ENCODE data around the gene AKAP12. TPM values are rescaled to one million over a fixed set of nuclear protein-coding genes. Genes with fewer than 3 reads are reported as not detected.
A peak's percentile ranks its signal among the peaks of the same experiment; 100 is the strongest.

Gene AKAP12
- total RNA-seq, 1 donor from 2014 or later: 10.6 TPM

DNA sequence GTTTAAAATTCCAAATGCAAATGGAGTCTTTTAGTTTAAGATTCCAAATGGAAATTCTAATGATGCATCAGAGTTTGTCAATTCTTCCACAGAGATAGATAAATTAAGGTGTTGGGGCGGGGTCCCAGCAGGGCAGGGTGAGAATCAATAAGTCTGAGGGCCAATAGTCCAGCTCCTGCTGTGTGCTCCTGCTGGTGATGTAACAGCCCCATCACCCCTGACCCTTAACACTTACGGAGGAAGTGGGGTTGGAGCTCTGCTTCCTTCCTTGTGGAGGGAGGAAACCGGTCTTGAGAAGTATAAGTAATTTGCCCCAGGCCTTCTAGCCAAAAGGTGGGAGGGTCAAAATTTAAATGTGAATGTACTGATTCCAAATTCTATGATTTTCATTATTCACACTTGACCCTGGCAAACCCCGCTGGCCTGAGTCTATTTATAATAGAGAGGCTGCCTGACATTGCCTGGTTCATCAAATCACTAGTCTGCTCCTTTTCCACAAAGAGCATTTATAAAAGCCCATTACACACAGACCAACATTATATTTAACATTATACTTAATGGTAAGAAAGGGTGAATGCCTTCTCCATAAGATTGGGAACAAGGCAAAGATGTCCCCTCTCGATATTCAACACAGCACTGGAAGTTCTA lies 134.4 kb downstream of the AKAP12 start:
- Mint-ChIP-seq H3K27ac (no peak overlapping the region), H3K9me3 (ENCODE audit: low read depth) (peaks cover 4% of the 10 kb centered on the region), H3K27me3 (no peaks in the 10 kb centered on the region), H3K4me1 (ENCODE audit: low read depth) (peaks cover 3% of the 10 kb centered on the region), H3K36me3 (ENCODE audit: insufficient read depth) (peaks cover 17% of the 10 kb centered on the region), H3K4me3 (ENCODE audit: low read depth) (no peak overlapping the region)
- DNase-seq (ENCODE audit: low spot score, unreplicated experiment): no peak
- TF ChIP-seq, protein P1, sequence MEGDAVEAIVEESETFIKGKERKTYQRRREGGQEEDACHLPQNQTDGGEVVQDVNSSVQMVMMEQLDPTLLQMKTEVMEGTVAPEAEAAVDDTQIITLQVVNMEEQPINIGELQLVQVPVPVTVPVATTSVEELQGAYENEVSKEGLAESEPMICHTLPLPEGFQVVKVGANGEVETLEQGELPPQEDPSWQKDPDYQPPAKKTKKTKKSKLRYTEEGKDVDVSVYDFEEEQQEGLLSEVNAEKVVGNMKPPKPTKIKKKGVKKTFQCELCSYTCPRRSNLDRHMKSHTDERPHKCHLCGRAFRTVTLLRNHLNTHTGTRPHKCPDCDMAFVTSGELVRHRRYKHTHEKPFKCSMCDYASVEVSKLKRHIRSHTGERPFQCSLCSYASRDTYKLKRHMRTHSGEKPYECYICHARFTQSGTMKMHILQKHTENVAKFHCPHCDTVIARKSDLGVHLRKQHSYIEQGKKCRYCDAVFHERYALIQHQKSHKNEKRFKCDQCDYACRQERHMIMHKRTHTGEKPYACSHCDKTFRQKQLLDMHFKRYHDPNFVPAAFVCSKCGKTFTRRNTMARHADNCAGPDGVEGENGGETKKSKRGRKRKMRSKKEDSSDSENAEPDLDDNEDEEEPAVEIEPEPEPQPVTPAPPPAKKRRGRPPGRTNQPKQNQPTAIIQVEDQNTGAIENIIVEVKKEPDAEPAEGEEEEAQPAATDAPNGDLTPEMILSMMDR (IDR thresholded peaks at IDR 0.05; ENCODE audit: unreplicated experiment): no peak

DNA sequence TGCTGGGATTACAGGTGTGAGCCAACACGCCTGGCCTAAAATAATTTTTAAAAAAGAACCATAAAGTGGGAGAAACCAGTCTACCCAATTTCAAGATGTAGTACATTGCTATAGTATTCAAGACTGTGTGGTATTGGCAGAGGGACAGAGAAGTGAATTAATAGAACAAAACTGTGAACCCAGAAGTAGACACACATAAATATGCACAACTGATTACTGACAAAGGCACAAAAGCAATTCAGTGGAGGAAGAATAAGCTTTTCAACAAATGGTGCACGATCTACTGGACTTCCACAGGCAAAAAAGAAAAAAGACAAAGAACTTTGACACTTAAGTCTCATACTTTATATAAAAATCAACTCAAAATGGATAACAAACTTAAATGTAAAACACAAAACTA lies 136.1 kb downstream of the AKAP12 start:
- Mint-ChIP-seq H3K27me3 (no peaks in the 10 kb centered on the region), H3K4me3 (ENCODE audit: low read depth) (no peak overlapping the region), H3K9me3 (ENCODE audit: low read depth) (peaks cover 4% of the 10 kb centered on the region), H3K4me1 (ENCODE audit: low read depth) (peaks cover 3% of the 10 kb centered on the region), H3K36me3 (ENCODE audit: insufficient read depth) (peaks cover 14% of the 10 kb centered on the region), H3K27ac (peak overlapping the region; percentile 7)
- TF ChIP-seq, protein P1 (IDR thresholded peaks at IDR 0.05; ENCODE audit: unreplicated experiment): no peak
- DNase-seq (ENCODE audit: low spot score, unreplicated experiment): no peak

GRCh38 chr6:151376440-151376839 lies 136.7 kb downstream of the AKAP12 start:
- no peak for DNase-seq (ENCODE audit: low spot score, unreplicated experiment)
- no peak overlapping the region for H3K27ac Mint-ChIP-seq
- peaks cover 10% of the 10 kb centered on the region for H3K36me3 Mint-ChIP-seq (ENCODE audit: insufficient read depth)
- H3K4me1 Mint-ChIP-seq (ENCODE audit: low read depth): peaks cover 3% of the 10 kb centered on the region
- H3K27me3 Mint-ChIP-seq: no peaks in the 10 kb centered on the region
- peaks cover 4% of the 10 kb centered on the region for H3K9me3 Mint-ChIP-seq (ENCODE audit: low read depth)
- TF ChIP-seq, protein P1 (IDR thresholded peaks at IDR 0.05; ENCODE audit: unreplicated experiment): no peak
- H3K4me3 Mint-ChIP-seq (ENCODE audit: low read depth): no peak overlapping the region

DNA sequence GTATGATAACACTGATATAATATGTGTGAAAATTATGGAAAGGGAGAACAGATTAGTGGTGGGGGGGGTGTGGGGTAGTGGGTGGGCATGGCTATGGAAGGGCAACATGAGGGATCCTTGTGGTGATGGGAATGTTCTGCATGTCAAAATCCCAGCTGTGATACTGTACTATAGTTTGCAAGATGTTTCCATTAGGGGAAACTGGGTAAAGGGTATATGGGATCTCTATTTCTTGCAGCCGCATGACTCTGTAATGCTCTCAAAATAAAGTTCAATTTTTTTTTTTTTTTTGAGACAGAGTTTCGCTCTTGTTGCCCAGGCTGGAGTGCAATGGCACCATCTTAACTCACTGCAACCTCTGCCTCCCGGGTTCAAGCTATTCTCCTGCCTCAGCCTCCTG lies 137.3 kb downstream of the AKAP12 start:
- Mint-ChIP-seq H3K36me3 (ENCODE audit: insufficient read depth) (peaks cover 7% of the 10 kb centered on the region), H3K4me1 (ENCODE audit: low read depth) (peaks cover 3% of the 10 kb centered on the region), H3K27me3 (no peaks in the 10 kb centered on the region), H3K27ac (no peak overlapping the region), H3K4me3 (ENCODE audit: low read depth) (no peak overlapping the region), H3K9me3 (ENCODE audit: low read depth) (peaks cover 4% of the 10 kb centered on the region)
- no peak for DNase-seq (ENCODE audit: low spot score, unreplicated experiment)
- TF ChIP-seq, protein P1 (IDR thresholded peaks at IDR 0.05; ENCODE audit: unreplicated experiment): no peak

GRCh38 chr6:151379933-151380847 lies 140.4 kb downstream of the AKAP12 start:
- TF ChIP-seq, protein P1 (IDR thresholded peaks at IDR 0.05; ENCODE audit: unreplicated experiment): no peak
- no peaks in the 10 kb centered on the region for H3K4me1 Mint-ChIP-seq (ENCODE audit: low read depth)
- DNase-seq (ENCODE audit: low spot score, unreplicated experiment): no peak
- H3K9me3 Mint-ChIP-seq (ENCODE audit: low read depth): peaks cover 4% of the 10 kb centered on the region
- H3K36me3 Mint-ChIP-seq (ENCODE audit: insufficient read depth): peaks cover 7% of the 10 kb centered on the region
- H3K27me3 Mint-ChIP-seq: no peaks in the 10 kb centered on the region
- H3K27ac Mint-ChIP-seq: no peak overlapping the region
- H3K4me3 Mint-ChIP-seq (ENCODE audit: low read depth): no peak overlapping the region
